GM10266 (cell line): Measurements from ENCODE around the gene SLC13A5.
A peak's percentile ranks its signal among the peaks of the same experiment; 100 is the strongest.
"Not testable (repeated sequence)": the region's sequence is repeated elsewhere in the genome, so short reads cannot be mapped to it uniquely, and the experiment has no call there.

Source experiments
- DNase-seq: peaks from one replicate; pipeline ENCODE4 v3.0.0; 2012; ENCODE audit errors: extremely low spot score
- CTCF ChIP-seq: IDR thresholded peaks from 2 replicates; pipeline ENCODE4 v1.5.1; 2012; ENCODE audit warnings: mild to moderate bottlenecking, low read depth; ENCODE audit not compliant: control insufficient read depth, insufficient read depth; ENCODE audit errors: missing control alignments

Gene SLC13A5

GRCh38 chr17:6660101-6660500, 53.1 kb downstream of the SLC13A5 start:
- DNase-seq, result no peak
- no peak for TF ChIP-seq CTCF

- DNase-seq, result not testable (repeated sequence)
These were observed 54.8 kb downstream of the SLC13A5 start for GRCh38 chr17:6658411-6658810.

GRCh38 chr17:6657633-6658287, 55.4 kb downstream of the SLC13A5 start:
- no peak for TF ChIP-seq CTCF
- DNase-seq, result no peak

- DNase-seq, result peak; percentile 45
These were observed 56.2 kb downstream of the SLC13A5 start for GRCh38 chr17:6656797-6657632.

GRCh38 chr17:6655732-6656361, 57.3 kb downstream of the SLC13A5 start:
- not testable (repeated sequence) for DNase-seq

GRCh38 chr17:6654841-6655731, 58.1 kb downstream of the SLC13A5 start:
- DNase-seq, result no peak
- no peak for TF ChIP-seq CTCF

- no peak for TF ChIP-seq CTCF
- DNase-seq, result peak; percentile 51
These were observed 61.2 kb downstream of the SLC13A5 start for GRCh38 chr17:6651919-6652452.

- TF ChIP-seq CTCF, result no peak
- DNase-seq, result peak; percentile 98
These were observed 61.7 kb downstream of the SLC13A5 start, which contains the start of the genes C17orf100 and MED31 for GRCh38 chr17:6651354-6651918. Gene C17orf100 (plus strand): TSS chr17:6651762. CDS start chr17:6651914, 152 bp downstream. Gene MED31 (minus strand): TSS chr17:6651605. CDS start chr17:6651528, 77 bp downstream.
